Measurements from ENCODE around the gene CYTIP. TPM values are rescaled to one million over a fixed set of nuclear protein-coding genes. Genes with fewer than 3 reads are reported as not detected.

Gene CYTIP
- total RNA-seq, 1 donor from 2014 or later: not detected

GRCh38 chr2:157469726-157470125, 25.8 kb upstream of the CYTIP start:
- Mint-ChIP-seq H3K27me3 (ENCODE audit: low read depth) (peaks cover 1% of the 10 kb centered on the region), H3K27ac (no peak overlapping the region), H3K4me1 (no peaks in the 10 kb centered on the region), H3K4me3 (no peak overlapping the region), H3K36me3 (no peaks in the 10 kb centered on the region), H3K9me3 (no peaks in the 10 kb centered on the region)
- no peak for DNase-seq (ENCODE audit: low spot score in 2 of 2, unreplicated experiment in 2 of 2)
- TF ChIP-seq, protein P1, sequence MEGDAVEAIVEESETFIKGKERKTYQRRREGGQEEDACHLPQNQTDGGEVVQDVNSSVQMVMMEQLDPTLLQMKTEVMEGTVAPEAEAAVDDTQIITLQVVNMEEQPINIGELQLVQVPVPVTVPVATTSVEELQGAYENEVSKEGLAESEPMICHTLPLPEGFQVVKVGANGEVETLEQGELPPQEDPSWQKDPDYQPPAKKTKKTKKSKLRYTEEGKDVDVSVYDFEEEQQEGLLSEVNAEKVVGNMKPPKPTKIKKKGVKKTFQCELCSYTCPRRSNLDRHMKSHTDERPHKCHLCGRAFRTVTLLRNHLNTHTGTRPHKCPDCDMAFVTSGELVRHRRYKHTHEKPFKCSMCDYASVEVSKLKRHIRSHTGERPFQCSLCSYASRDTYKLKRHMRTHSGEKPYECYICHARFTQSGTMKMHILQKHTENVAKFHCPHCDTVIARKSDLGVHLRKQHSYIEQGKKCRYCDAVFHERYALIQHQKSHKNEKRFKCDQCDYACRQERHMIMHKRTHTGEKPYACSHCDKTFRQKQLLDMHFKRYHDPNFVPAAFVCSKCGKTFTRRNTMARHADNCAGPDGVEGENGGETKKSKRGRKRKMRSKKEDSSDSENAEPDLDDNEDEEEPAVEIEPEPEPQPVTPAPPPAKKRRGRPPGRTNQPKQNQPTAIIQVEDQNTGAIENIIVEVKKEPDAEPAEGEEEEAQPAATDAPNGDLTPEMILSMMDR (IDR thresholded peaks at IDR 0.05; ENCODE audit: unreplicated experiment): no peak

GRCh38 chr2:157468931-157469708, 25.2 kb upstream of the CYTIP start:
- Mint-ChIP-seq H3K36me3 (no peaks in the 10 kb centered on the region), H3K27ac (no peak overlapping the region), H3K4me3 (no peak overlapping the region), H3K4me1 (no peaks in the 10 kb centered on the region), H3K27me3 (ENCODE audit: low read depth) (peaks cover 1% of the 10 kb centered on the region), H3K9me3 (no peaks in the 10 kb centered on the region)
- TF ChIP-seq, protein P1 (IDR thresholded peaks at IDR 0.05; ENCODE audit: unreplicated experiment): no peak
- DNase-seq (ENCODE audit: low spot score in 2 of 2, unreplicated experiment in 2 of 2): no peak

GRCh38 chr2:157466764-157467163, 22.9 kb upstream of the CYTIP start:
- DNase-seq (ENCODE audit: low spot score in 2 of 2, unreplicated experiment in 2 of 2): no peak
- H3K4me3 Mint-ChIP-seq: no peak overlapping the region
- H3K27ac Mint-ChIP-seq: no peak overlapping the region
- H3K27me3 Mint-ChIP-seq (ENCODE audit: low read depth): peaks cover 1% of the 10 kb centered on the region
- TF ChIP-seq, protein P1 (IDR thresholded peaks at IDR 0.05; ENCODE audit: unreplicated experiment): no peak
- no peaks in the 10 kb centered on the region for H3K4me1 Mint-ChIP-seq
- no peaks in the 10 kb centered on the region for H3K9me3 Mint-ChIP-seq
- H3K36me3 Mint-ChIP-seq: no peaks in the 10 kb centered on the region

- Mint-ChIP-seq H3K27me3 (ENCODE audit: low read depth) (peaks cover 1% of the 10 kb centered on the region), H3K36me3 (no peaks in the 10 kb centered on the region)
- TF ChIP-seq, protein P1 (IDR thresholded peaks at IDR 0.05; ENCODE audit: unreplicated experiment): no peak
These were observed 21.7 kb upstream of the CYTIP start for GRCh38 chr2:157465554-157465953.

GRCh38 chr2:157463002-157463401, 19.1 kb upstream of the CYTIP start:
- Mint-ChIP-seq H3K4me1 (peaks cover 14% of the 10 kb centered on the region), H3K36me3 (no peaks in the 10 kb centered on the region), H3K27me3 (ENCODE audit: low read depth) (peaks cover 1% of the 10 kb centered on the region), H3K27ac (no peak overlapping the region), H3K9me3 (no peaks in the 10 kb centered on the region), H3K4me3 (no peak overlapping the region)
- TF ChIP-seq, protein P1 (IDR thresholded peaks at IDR 0.05; ENCODE audit: unreplicated experiment): no peak
- no peak for DNase-seq (ENCODE audit: low spot score in 2 of 2, unreplicated experiment in 2 of 2)

More at GRCh38 chr2:157465554-157465953, 21.7 kb upstream of the CYTIP start:
- no peaks in the 10 kb centered on the region for H3K9me3 Mint-ChIP-seq
- no peak for DNase-seq (ENCODE audit: low spot score in 2 of 2, unreplicated experiment in 2 of 2)
- no peak overlapping the region for H3K27ac Mint-ChIP-seq
- peaks cover 2% of the 10 kb centered on the region for H3K4me1 Mint-ChIP-seq
- H3K4me3 Mint-ChIP-seq: no peak overlapping the region

Measured in mesothelial cell of epicardium (in vitro differentiated cells).